ENCODE results near the gene THBS3. TPM values are rescaled to one million over a fixed set of nuclear protein-coding genes. Genes with fewer than 3 reads are reported as not detected.

THBS3 gene
- 10 to 100 TPM in 2 of 9 donors, 1 to 10 TPM in 7; 3.0 to 22.2 (median 5.5) TPM for total RNA-seq
- polyA plus RNA-seq: 1 to 10 TPM; 2.7 to 6.8 TPM
- long read RNA-seq, donor 1, partial matches to known transcripts: 3 of 10 reads
- long read RNA-seq, donor 1, other reads (novel, unspliced or antisense): 4 of 10 reads
- long read RNA-seq, donor 2, partial matches to known transcripts: 1 of 10 reads
- long read RNA-seq, donor 2, other reads (novel, unspliced or antisense): 5 of 10 reads
- long read RNA-seq, donor 3, partial matches to known transcripts: 1 of 1 reads
- long read RNA-seq, donor 3, other reads (novel, unspliced or antisense): 0 of 1 reads

DNA sequence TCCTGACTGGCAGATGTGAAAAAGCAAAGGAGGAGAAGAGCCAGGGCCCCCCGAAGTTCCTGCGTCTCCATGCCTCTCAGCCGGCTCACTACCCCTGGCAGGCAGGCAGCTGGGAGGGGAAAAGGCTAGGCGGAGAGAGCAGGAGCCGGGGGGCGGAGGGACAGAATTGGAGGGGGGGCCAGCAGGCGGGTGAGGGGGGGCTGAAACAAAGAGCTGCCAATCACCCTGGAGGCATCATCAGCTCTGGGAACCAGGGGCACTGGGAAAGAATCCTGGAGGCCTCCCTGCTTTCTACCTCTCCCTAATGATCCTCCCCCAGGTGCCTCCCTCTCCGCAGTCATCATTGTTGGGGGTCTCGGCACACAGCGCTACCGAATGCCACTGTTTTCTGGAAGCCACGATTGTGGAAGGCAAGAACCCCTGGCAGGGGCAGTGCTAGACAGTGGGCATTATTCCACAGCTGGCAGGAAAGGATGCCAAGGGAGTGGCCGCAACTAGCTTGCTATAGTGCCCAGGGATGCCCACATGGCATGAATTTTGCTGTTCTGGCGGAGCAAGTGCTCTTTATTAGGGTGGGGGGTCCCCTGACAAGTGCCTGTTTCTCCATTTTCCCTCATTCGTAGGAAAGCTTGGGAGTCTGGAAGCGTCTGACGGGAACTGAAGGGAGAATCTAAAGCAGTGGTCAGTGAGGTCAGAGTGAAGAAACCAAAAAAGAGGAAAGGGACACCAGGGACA is at the start of gene THBS3:
Gene THBS3 (minus strand): TSS at position 92 of the 735 bp plus-strand sequence. CDS start 21 bp downstream, at position 71.
- peak within 1 kb of the TSS; percentile 95 to 100 (median 100) for H3K27ac ChIP-seq

DNA sequence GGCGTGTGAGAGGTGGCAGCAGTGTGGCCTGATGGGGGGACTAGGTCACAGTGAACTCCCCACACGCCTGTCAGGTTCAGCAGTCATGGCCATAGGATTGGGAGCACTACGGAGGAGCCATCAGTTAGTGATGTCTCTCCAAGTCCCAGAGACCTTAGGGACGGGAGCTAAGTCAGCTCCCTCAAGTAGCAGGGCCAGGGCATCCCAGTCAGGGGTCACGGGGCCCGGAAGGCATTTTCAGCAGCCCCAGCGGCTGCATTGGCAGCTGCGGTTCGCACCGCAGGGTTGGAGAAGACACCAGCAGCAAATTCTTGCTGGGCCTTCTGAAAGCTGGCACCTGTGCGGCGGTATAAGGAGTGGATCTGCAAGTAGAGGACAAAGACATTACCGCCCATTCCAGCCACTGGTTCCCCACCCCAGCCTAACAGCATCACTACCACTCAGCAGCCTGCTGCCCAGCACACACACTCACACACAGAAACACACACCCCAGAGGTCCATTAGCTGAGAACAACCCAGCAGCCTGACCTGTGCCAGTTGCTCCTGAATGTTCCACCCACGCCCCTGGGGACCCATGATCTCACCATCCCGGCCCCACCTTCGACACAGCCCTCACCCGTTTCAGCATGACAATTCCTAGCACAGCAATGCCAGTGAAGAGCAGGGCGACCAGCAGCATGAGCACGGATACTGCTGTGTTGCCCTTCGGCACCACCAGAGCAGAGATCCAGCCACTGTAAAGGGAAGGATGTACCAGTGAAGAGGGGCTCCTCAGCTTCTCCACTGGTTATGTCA is 48.6 kb upstream of the THBS3 start:
- Histone ChIP-seq H3K36me3 (peaks cover 0 to 40% (median 30%) of the 10 kb centered on the region in 9 donors), H3K27ac (peak overlapping the region; percentile 89 to 99 (median 96)), H3K4me3 (peak overlapping the region in 11 of 12 donors; percentile 67 to 97 (median 90)), H3K9me3 (no peaks in the 10 kb centered on the region), H3K4me1 (peaks cover 5 to 41% (median 30%) of the 10 kb centered on the region in 12 donors), H3K27me3 (no peaks in the 10 kb centered on the region)
- ATAC-seq (peak in 1 of 4 donors; percentile 4), DNase-seq (peak in 1 of 5 donors; percentile 18)
- TF ChIP-seq POLR2A (IDR thresholded peaks at IDR 0.05): no peak
- TF ChIP-seq CTCF (IDR thresholded peaks at IDR 0.05): no peak
- intact Hi-C loops (cut with DNase I): loop anchor here in 3 of 10 donors (10.0 kb wide), 2 partner anchors 249 to 329 kb away; no protein-coding TSS in a partner anchor
- WGBS, 4 donors: 74 to 84% (median 78%) methylated on average over 17 to 20 of the region's 20 CpGs

More for the DNA sequence above, at the start of gene THBS3:
- H3K36me3 ChIP-seq: peaks cover 0 to 26% (median 8%) of the 10 kb centered on the region in 9 donors
- no peaks in the 10 kb centered on the region for H3K9me3 ChIP-seq
- TF ChIP-seq POLR2A (IDR thresholded peaks at IDR 0.05) (no peak), CTCF (IDR thresholded peaks at IDR 0.05) (no peak)
- DNase-seq (peak; percentile 53 to 69 (median 62)), ATAC-seq (peak in 3 of 4 donors; percentile 5 to 18 (median 18))
- WGBS, 4 donors: 19 to 24% (median 21%) methylated on average over 16 to 17 of the region's 17 CpGs
- no peaks in the 10 kb centered on the region for H3K27me3 ChIP-seq
- intact Hi-C loops (cut with DNase I): loop anchor here in 6 of 10 donors (1.0 to 5.0 kb wide), 5 partner anchors 18 to 114 kb away; partner anchors contain the start of gene RUSC1 (in 1 of the 6)
- H3K4me3 ChIP-seq: peak within 1 kb of the TSS; percentile 60 to 94 (median 77)
- H3K4me1 ChIP-seq: peaks cover 0 to 47% (median 27%) of the 10 kb centered on the region in 12 donors

- Histone ChIP-seq H3K27me3 (no peaks in the 10 kb centered on the region), H3K27ac (peak within 1 kb of the TSS; percentile 89 to 99 (median 96)), H3K4me1 (peaks cover 5 to 40% (median 32%) of the 10 kb centered on the region in 12 donors), H3K4me3 (peak within 1 kb of the TSS; percentile 67 to 97 (median 87)), H3K36me3 (peaks cover 0 to 39% (median 30%) of the 10 kb centered on the region in 9 donors), H3K9me3 (no peaks in the 10 kb centered on the region)
- WGBS, 4 donors: 1 to 3% (median 2%) methylated on average over 45 to 54 of the region's 54 CpGs
- TF ChIP-seq CTCF (IDR thresholded peaks at IDR 0.05) (peak in 2 of 12 donors; percentile 12 to 16), POLR2A (IDR thresholded peaks at IDR 0.05) (peak in 1 of 2 donors; percentile 60)
- intact Hi-C loops (cut with DNase I): loop anchor here in 3 of 10 donors (2.0 to 10.0 kb wide), 3 partner anchors 53 to 329 kb away; partner anchors contain the start of gene FDPS (in 1 of the 3)
- DNase-seq (peak; percentile 91 to 94 (median 92)), ATAC-seq (peak; percentile 79 to 94 (median 92))
Observed at GRCh38 chr1:155255243-155256007, 47.7 kb upstream of the THBS3 start, which contains the start of gene ENTREP3. ENTREP3 (minus strand) TSS chr1:155255483; CDS start chr1:155254877, 606 bp downstream.
